Hypothalamus (tissue), 51 donors: ENCODE data around the gene LMAN1L.

Experiments
- DNase-seq, 51 donors: peaks; one replicate each; lab custom pipeline; 2025; lab: John Stamatoyannopoulos, UW

The LMAN1L gene

DNA sequence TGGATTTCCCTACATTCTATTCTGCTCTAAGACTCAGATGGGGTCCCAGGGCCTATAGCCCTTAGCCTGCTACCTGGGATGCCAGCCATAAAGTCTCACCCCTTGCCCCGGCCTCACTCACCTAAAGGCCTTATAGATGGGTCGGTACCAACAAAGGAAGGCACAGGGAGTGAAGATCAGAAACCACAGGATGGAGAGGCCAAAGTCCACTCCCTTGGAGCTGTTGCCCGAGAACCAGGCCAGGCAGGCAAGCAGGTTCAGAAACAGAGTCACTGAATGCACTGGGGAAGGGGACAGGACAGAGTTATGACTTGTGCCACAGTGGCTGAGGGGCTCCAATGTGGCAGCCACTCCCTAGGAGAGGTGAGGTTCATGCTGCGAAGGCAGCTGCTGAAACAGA lies 37.8 kb downstream of the LMAN1L start:
- no peak for DNase-seq

DNA sequence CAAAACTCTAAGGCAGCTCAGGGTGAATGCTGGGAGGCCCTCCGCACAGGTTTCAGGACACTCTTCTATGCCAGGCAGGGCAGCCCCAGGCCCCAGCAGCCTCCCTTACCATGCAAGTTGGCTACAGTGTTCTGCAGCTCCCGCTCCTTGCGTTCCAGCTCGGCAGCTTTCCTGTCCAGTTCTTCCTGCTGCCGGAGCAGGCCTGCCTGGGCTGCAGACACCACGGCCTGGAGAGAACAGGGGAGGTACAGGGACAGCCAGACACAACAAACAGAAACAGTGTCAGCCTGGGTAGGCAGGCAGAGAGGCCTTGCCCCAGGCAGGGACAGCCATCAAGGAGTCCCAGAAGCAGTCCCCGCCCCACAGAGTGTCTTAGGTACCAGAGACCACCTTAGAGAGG lies 39.3 kb downstream of the LMAN1L start:
- DNase-seq = no peak

DNA sequence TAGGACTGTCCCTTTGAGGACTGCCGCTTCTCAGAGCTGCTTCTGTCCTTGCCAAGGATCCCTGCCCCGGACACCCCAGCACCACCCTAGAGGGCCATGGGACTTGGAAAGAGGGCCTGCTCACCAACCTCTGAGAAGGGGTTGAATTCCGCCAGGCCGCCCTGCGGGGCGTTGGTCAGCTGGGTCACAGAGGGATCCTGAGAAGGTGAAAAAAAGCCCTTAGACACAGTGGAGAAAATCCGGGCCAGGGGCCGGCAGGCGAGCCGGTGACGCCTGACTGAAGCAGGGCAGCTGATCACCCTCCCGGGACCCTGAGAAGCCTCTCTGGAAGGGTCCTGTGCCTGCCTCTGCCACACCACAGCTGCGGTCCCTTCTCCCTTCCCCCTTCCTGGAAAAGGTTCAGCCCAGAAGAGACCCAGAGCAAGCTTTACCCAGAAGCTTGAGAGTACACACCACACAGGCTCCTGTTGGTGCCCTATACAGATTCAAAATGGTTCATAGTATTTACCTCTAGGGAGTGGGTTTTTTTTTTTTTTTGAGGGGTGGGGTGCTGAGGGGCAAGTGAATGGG lies 41.9 kb downstream of the LMAN1L start:
- DNase-seq = no peak

DNA sequence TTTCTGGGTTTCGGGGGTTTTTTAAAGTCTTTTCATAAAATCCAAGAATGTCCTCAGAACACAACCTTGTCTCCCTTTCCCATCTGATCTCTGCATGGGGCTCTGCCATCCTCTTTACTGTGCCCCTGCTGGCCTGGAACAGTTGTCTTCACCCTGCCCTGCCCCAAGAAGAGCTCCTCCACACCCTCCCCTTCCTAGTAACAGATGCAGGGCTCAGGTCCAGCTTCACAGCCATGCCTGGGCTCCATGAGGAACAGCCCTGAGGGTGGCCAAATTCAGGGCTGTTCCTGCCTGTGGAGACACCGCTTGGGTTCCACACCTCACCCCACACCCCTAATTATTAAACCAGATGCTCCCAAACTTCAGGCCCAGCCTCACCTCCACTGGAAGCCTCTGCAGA lies 43.2 kb downstream of the LMAN1L start:
- no peak for DNase-seq

DNA sequence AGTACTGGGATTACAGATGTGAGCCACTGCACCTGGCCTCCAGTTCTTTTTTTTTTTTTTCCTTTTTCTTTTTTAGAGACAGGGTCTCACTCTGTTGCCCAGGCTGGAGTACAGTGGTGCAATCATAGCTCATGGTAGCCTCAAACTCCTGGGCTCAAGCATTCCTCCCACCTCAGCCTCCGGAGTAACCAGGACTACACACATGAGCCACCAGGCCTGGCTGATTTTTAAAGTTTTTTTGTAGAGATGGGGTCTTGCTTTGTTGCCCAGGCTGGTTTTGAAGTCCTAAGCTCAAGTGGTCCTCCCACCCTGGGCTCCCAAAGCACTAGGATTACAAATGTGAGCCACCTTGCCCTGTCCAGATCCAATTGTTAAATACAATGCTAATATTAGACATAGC lies 43.9 kb downstream of the LMAN1L start:
- no peak for DNase-seq

DNA sequence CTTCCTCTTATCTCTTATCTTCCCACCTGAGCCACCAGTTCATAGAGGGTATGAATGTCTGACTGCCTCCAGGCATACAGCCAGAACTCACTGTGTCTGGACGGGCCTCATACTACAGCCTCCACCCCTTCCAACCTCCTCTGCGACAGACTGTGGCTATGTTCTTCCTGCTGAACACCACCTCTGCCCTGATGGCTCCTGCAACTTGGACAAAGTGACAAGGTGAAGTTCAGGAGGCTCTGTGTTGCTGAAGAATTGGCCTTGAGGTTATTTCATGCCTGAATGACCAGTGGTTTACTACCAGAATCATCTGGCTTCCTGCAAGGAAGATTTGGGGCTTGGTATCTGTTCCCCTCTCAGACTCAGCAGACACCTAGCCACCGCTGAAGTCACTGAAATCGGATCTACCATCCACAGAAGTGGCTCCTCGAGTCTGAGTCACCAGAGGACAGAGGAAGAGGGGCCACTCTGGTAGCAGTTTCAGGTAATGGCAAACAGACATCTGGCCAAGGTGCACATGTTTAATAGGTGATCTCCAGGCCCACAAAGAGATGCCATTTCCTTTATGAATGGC lies 44.5 kb downstream of the LMAN1L start:
- no peak for DNase-seq

DNA sequence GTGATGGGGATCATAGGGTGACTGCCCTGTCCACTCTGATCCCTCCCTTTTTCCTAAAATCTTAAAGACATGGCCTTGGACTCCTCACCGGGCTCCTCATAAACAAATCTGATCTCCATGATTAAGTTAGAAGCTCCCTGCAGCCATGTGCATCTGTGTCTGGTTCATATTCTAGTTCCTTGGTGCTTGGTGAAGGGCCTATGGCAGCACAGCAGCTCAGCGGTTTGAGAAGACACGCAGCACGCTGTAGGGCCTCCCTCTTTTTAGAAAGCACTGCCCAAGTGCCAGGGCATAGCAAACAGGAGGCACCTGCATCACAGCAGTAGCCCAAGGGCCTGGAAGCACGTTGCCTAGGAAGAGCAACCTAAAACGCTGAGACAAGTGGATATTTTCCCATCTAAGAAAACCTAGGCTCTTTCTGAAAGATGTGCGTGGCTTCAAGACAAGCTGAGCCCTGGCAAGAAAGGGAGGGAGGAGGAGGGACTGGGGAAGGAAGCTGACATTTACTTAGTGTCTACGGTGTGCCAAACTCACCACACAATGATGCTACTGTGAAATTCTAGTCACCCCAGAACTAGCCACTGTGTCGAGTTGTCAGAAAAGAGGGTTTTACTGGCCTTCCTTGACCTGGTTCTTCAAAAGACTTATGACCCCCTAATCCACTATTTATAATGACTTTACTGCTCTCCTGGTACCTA lies 45.2 kb downstream of the LMAN1L start:
- peak in 3 of 51 donors; percentile 9 to 23 (median 16) for DNase-seq

DNA sequence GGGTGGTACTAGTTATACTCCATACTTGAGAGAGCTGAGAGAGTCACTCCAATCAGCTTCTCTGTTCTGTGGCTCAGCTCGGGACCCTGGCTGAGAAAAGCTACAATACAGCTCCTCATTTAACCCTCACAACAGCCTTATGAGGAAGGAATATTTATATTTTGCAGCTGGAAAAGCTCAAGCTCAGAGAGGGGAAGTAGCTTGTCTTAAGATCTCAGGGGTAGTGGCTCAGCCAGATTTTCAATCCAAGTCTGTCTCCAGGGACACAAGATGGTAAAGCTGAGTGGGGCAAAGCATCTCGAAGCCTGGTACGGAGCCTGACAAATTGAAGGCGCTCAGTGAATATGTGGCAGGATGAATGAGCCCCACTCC lies 45.7 kb downstream of the LMAN1L start:
- no peak for DNase-seq

DNA sequence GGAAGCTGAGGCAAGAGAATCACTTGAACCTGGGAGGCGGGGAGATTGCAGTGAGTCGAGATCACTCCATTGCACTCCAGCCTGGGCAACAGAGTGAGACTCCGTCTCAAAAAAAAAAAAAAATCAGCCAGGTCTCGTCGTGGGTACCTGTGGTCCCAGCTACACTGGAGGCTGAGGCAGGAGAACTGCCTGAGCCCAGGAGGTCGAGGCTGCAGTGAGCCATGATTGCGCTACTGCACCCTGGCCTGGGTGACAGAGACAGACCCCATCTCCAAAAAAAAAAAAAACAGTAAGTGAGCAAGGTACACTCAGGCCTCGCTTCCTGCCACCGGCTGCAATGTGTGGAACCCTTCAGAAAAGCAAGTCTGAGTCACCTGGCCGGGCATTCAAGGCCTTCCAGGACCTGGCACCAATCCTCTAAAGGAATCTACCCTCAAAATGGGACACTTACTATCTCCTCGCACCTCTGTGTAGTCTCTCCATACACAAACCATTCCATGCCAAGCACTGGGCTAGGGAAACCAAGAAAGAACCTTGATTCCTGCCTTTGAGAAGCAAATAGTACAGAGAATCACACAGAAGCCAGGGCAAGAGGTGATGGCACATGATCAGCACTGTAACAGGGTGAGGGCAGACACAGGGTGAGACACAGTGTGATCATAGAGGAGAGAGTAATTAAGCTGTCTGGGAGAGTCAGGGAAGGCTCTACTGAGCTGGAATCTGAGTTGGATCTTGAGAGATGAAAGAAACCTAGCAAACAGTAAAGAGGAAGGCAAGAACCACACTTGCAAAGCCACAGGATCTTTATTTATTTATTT lies 50.8 kb downstream of the LMAN1L start:
- no peak for DNase-seq

DNA sequence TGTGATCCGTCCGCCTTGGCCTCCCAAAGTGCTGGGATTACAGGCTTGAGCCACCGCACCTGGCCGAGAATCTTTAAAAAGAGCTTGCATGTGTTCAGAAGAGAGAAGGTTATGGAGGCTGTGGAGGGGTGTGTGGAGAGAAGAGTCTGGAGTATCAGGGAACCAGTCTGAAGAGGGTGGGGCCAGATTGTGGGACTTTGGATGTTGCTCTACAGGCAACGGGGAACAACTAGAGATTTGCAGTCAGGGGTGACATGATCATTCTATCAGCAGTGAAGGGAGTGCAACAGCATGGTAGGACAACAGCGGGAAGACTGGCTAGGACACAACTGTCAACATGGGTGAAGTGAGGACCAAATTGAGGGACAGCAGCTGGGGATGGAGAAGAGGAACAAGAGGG lies 51.7 kb downstream of the LMAN1L start:
- DNase-seq = no peak

DNA sequence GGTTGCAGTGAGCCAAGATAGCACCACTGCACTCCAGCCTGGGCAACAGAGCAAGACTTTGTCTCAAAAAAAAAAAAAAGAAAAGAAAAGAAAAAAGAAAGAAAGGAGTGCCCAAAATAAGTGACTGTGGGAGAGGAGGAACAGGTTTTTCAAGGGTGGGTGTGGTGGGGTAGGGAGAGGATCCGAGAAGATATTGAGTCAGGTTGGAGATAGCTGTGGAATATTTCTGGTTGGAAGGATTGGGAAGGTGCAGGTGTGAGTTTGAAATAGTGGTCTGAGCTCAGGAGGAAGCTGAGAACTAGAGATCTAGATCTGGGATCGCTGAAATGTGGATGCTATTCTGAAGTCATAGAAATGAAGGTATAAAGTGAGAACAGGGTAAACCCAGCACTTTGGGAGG lies 52.7 kb downstream of the LMAN1L start:
- DNase-seq = no peak

DNA sequence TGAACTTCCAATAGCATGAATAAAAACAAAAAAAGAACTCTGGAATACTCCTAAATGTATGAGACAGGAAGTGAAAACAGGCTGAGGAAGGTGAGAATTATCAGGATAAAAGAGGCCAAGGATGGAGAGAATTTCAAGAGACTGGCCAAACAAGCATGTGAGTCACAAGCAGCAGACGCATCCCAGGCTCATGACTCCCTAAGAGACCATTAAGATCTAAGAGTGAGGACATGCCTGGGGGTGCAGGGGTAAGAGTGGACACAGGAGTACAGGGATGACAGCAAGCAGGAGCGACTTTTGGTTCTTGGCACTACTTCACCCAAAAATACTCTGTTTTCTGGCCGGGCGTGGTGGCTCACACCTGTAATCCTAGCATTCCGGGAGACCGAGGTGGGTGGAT lies 53.5 kb downstream of the LMAN1L start:
- DNase-seq = no peak

DNA sequence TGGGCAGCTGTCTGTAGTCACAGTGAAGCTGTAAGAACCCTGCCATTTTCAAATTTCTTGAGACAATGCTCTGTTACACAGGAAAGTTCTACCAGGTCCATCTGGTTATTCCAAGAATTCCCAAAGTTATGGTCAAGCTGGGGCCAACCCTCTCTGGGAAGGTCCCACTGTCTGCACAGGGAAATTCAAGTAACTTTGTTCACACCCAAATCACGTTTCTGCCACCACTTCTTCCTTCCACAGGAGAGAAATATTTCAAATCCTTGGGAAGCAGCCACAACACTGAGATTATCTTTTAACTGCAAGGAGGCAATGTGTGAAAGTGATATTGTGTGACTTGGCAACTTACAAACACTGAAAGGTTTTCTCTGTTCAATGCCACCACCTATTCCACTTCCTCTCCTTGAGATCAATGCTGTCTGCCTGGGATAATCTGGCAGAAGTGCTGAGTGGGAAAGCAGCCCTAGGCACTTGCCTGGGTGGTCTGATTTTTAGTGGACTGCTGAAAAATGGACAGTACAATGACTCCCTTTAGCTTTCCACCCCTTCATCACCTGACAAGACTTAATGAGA lies 54.9 kb downstream of the LMAN1L start:
- DNase-seq = no peak

DNA sequence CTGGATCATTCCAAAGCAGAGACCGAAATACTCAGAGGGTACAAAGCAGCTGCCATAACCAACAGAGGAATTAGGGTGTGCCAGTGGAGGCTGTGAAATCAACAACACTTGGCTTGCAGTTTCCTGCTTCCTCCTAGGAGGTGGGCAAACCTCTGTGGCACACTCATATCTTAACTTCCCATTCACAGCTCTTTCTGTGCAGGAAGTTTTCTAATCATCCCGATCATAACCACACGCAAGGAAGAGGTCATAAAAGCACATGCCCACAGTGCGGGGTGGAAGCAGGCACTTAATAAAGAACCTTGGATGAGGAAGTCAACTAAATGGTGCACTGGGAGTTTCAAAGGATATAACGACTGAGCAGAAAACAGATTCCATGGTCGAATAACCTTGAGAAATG lies 55.4 kb downstream of the LMAN1L start:
- DNase-seq = peak in 1 of 51 donors; percentile 13

DNA sequence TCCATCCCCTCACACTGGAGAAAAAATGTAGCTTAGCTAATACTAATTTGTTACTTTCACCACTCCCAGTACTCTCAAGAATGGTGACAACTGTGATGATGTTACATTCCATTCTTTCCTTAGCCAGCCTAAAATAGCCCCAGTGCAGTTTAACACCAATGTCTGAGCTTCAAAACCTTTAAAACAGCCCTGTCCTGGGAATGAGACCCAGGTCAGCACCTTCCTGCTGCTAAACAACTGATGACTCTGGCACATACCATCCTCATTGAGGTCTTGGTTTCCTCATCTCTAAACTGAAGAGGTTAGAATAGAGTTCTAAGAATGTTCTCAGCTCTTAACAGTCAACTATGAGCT lies 56.7 kb downstream of the LMAN1L start:
- DNase-seq = no peak

DNA sequence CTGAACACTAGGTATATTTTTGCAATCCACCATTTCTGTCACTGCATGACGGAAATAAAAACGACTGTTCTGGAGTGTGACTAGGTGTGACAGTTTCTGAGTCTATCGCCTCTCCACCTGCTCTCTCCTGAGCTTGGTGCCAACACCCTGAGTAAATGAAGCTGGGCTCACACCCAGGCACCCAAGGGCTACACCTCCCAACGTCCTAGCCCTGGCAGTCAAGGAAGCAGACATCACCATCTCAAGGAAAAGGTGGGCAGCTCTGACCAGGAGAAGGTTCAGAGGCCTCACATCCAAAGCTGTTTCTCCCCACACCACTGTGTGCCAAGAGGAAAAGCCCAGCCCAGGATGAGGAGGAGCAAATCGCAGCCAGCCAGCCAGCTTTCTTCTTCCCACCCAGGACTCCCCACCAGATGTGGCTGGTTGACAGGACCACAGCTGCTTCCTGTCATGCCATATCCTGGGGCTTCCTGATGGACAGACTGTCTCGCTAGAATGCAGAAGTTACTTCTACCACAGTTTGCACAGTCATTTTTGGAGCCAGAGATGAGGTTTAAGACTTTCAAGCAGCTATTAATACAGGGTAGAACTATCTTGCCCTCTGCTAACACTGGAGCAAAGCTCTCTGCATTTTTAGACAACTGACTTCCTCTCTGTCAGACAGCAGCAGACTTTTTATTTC lies 57.2 kb downstream of the LMAN1L start:
- DNase-seq = peak in 31 of 51 donors; percentile 3 to 53 (median 24)

DNA sequence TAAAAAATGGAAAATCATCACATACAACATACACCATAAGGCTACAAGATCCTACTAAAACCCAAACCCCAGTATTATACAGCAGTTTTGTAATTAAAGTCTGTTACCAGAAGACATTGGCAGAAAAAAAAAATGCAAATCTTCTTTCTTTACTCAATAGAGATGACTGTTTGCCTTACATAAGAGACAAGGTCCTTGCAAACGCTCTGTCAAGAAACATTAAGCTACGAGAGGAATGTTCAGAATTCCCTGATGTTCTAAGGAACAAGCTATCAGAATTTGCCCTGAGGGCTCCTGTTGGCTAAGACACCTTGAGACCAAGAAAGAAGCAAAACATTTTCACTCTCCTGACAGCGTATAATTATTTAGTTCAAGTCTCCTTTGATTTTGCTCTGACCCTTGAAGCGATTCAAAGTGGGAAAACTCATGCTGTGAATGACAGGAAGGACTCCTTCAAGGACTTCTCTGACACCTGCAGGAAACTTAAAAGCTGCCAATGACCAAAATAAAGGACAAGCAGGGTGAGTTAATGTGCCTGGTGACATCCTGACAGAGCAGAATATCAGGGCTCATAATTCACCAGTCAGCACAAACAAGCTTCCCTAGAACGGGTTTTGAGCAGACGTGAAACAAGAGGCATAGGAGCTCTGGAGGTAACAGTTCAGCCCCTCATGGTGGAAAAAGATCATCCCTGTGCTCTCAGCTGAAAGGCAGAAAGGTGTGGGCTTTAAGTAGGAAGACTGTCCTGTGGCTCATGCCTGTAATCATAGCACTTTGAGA lies 58.0 kb downstream of the LMAN1L start:
- DNase-seq = no peak

DNA sequence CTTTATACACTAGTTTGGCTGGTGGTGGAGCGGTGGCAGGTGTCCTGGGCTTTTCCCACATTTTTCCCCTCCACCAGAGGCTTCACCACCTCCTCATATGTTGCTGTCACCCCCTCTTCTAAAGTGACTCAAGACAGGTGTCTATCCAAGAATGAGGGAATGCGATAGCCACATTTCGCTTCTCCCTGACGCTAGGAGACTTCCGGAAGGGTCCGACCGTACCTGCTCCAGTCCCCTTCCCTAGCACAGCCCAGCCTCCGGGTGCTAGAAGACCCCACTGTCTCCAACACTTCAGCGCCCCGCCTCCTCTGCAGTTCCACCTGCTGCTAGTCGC lies 60.0 kb downstream of the LMAN1L start:
- DNase-seq = no peak

DNA sequence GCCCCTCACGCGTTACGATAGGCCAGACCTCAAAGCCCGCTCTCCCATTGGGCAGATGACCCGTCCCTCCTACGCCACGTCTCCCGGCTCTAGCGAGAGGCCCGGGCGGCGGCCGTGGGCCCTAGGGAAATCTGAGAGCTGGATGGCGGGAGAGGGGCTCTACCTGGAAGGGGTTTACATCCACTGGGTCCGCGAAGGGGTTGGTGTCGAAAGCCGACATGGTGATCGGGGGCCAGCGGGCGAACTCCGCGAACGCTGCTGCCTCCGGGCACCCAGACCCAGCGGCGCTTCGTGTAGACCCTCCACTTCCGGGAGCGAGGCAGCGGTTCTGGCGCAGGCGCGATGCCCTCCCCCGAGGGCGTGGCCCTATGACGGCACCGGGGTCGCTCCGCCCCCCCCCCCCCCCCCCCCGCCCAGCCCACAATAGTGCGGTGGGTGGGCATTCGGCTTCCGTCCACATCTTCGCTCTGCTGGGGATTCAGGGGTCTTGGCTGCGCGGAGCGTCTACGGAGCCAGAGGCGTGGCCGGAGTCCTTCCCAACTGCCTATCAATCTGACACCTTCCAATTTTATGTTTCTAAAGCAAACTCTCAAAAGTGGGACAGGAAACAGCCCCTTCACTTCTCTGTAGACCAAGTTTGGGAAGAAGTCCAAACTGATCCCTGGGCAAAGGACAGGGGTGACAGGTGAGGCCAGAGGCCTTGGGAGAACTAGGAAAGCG lies 60.6 kb downstream of the LMAN1L start, which contains the start of gene SCAMP2:
Gene SCAMP2, minus strand, starts transcription at position 330 of the 720 bp plus-strand sequence. Its CDS starts 110 bp downstream, at position 220.
- peak; percentile 77 to 100 (median 95) for DNase-seq
